Vagina (tissue), 2 donors: Measurements from ENCODE around the gene MTARC2.

ENCODE experiments used
- CTCF ChIP-seq, 3 experiments: fragments of 450-650 bp in 2 of 3; fragments of 200-600 bp in 1 of 3; sonication (generic) in 1 of 3; IDR thresholded peaks; one replicate each; pipeline ENCODE4 v1.5.1; 2017 to 2019; ENCODE audit warnings: antibody characterized with exemption in 3 of 3, mild to moderate bottlenecking in 2 of 3, moderate library complexity in 2 of 3
- POLR2A ChIP-seq, 2 donors: fragments of 450-650 bp; IDR thresholded peaks; one replicate each; pipeline ENCODE4 v1.6.1; 2017; ENCODE audit warnings: antibody characterized with exemption in 2 of 2, mild to moderate bottlenecking in 2 of 2, moderate library complexity in 2 of 2
- POLR2AphosphoS5 ChIP-seq, 2 donors: sonication (generic); formaldehyde crosslinking; IDR thresholded peaks; one replicate each; pipeline ENCODE4 v1.9.0; 2017; ENCODE audit warnings: antibody characterized with exemption in 2 of 2, mild to moderate bottlenecking in 2 of 2, low read depth in 1 of 2; ENCODE audit not compliant: insufficient read depth in 1 of 2

GRCh38 chr1:220732621-220733020 lies 15.5 kb upstream of the MTARC2 start:
- TF ChIP-seq CTCF (IDR thresholded peaks at IDR 0.05): no peak
- no peak for TF ChIP-seq POLR2AphosphoS5 (IDR thresholded peaks at IDR 0.05; ENCODE audit: insufficient read depth in 1 of 2, low read depth in 1 of 2)
- no peak for TF ChIP-seq POLR2A (IDR thresholded peaks at IDR 0.05)
